GM19395 (cell line): ENCODE measurements around the gene RND2.

Source experiments
- ATAC-seq: cut with Tn5 transposase; IDR thresholded peaks from one replicate; pipeline ENCODE4 v1.9.1; 2021; ENCODE audit warnings: mild to moderate bottlenecking, moderate library complexity; ENCODE audit not compliant: unreplicated experiment

Gene RND2

GRCh38 chr17:43069368-43069898, 44.4 kb downstream of the RND2 start:
- ATAC-seq, result no peak

GRCh38 chr17:43070257-43070656, 45.2 kb downstream of the RND2 start:
- no peak for ATAC-seq

GRCh38 chr17:43070872-43071271, 45.8 kb downstream of the RND2 start:
- ATAC-seq, result no peak

- ATAC-seq, result no peak
Observed at GRCh38 chr17:43074869-43075268, 49.8 kb downstream of the RND2 start.

GRCh38 chr17:43079641-43080302, 54.7 kb downstream of the RND2 start:
- ATAC-seq, result no peak
